Measurements from ENCODE around the gene DDX21.

Gene DDX21

GRCh38 chr10:68950598-68950997, 5.4 kb upstream of the DDX21 start:
- no peak overlapping the region for H3K4me3 ChIP-seq (ENCODE audit: low read length)
- no peak for DNase-seq (ENCODE audit: low read depth)
- TF ChIP-seq, protein P1, sequence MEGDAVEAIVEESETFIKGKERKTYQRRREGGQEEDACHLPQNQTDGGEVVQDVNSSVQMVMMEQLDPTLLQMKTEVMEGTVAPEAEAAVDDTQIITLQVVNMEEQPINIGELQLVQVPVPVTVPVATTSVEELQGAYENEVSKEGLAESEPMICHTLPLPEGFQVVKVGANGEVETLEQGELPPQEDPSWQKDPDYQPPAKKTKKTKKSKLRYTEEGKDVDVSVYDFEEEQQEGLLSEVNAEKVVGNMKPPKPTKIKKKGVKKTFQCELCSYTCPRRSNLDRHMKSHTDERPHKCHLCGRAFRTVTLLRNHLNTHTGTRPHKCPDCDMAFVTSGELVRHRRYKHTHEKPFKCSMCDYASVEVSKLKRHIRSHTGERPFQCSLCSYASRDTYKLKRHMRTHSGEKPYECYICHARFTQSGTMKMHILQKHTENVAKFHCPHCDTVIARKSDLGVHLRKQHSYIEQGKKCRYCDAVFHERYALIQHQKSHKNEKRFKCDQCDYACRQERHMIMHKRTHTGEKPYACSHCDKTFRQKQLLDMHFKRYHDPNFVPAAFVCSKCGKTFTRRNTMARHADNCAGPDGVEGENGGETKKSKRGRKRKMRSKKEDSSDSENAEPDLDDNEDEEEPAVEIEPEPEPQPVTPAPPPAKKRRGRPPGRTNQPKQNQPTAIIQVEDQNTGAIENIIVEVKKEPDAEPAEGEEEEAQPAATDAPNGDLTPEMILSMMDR (conservative IDR thresholded peaks at IDR 0.05; ENCODE audit: low read length) = no peak

GRCh38 chr10:68954904-68955303, 1.1 kb upstream of the DDX21 start:
- no peak for DNase-seq (ENCODE audit: low read depth)
- no peak overlapping the region for H3K4me3 ChIP-seq (ENCODE audit: low read length)
- TF ChIP-seq, protein P1 (conservative IDR thresholded peaks at IDR 0.05; ENCODE audit: low read length) = no peak

- DNase-seq (ENCODE audit: low read depth) = peak; percentile 17
- H3K4me3 ChIP-seq (ENCODE audit: low read length) = peak overlapping the region; percentile 98
- TF ChIP-seq, protein P1 (conservative IDR thresholded peaks at IDR 0.05; ENCODE audit: low read length) = no peak
Observed at GRCh38 chr10:68955355-68955831, 577 bp upstream of the DDX21 start.

DNA sequence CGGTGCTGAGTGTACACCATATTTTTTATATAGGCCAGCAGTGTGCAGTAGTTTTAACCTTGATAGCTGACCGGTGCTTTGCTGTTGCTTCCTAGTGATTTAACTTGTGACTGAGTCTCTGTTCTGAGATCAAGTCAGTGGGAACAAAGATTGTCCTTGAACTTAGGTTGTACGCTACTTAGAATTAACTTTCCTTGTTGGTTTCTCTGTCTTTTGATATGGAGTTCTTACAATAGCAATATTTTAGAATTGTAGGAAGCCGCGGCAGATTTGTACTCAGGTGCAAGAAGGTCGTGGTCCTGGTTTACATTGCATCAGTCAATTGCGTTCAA, 1.3 kb downstream of the DDX21 start:
- TF ChIP-seq, protein P1 (conservative IDR thresholded peaks at IDR 0.05; ENCODE audit: low read length) = no peak
- DNase-seq (ENCODE audit: low read depth) = no peak
- peak overlapping the region; percentile 98 for H3K4me3 ChIP-seq (ENCODE audit: low read length)

- TF ChIP-seq, protein P1 (conservative IDR thresholded peaks at IDR 0.05; ENCODE audit: low read length) = no peak
- peak; percentile 23 for DNase-seq (ENCODE audit: low read depth)
- H3K4me3 ChIP-seq (ENCODE audit: low read length) = peak overlapping the region; percentile 98
Observed at GRCh38 chr10:68957654-68958053, 1.7 kb downstream of the DDX21 start.

- DNase-seq (ENCODE audit: low read depth) = no peak
- TF ChIP-seq, protein P1 (conservative IDR thresholded peaks at IDR 0.05; ENCODE audit: low read length) = no peak
Observed at GRCh38 chr10:68959695-68960527, 3.9 kb downstream of the DDX21 start.

GRCh38 chr10:68963151-68963550, 7.2 kb downstream of the DDX21 start:
- no peak overlapping the region for H3K4me3 ChIP-seq (ENCODE audit: low read length)
- TF ChIP-seq, protein P1 (conservative IDR thresholded peaks at IDR 0.05; ENCODE audit: low read length) = no peak
- DNase-seq (ENCODE audit: low read depth) = no peak

More at GRCh38 chr10:68959695-68960527, 3.9 kb downstream of the DDX21 start:
- H3K4me3 ChIP-seq (ENCODE audit: low read length) = no peak overlapping the region
